K562 (cell line): Measurements from ENCODE around the gene MLN. TPM values are rescaled to one million over a fixed set of nuclear protein-coding genes. Genes with fewer than 3 reads are reported as not detected.
A peak's percentile ranks its signal among the peaks of the same experiment; 100 is the strongest.

Source experiments
- ATAC-seq: fragments of 200-7000 bp; cut with Tn5 transposase; 3 replicates; pipeline ENCODE4 v1.9.1; 2020; ENCODE audit warnings: moderate library complexity
- BruUV-seq: library from RNA; stranded (reverse); fragments of 400-500 nt; replicated peaks from 2 replicates; lab custom pipeline; 2021; lab: Mats Ljungman, UMichigan
- CTCF ChIA-PET: fragments of 300-600 bp; formaldehyde crosslinking; extraction: SDS; loops from one replicate; lab custom pipeline; 2021; ENCODE audit warnings: low intra/inter-chr PET ratio; lab: Yijun Ruan, JAX
- POLR2A ChIA-PET: fragments of 300-600, 350-650 bp; sonication (Branson Sonifier 250); formaldehyde crosslinking; extraction: SDS; loops from one replicate; lab custom pipeline; 2021; ENCODE audit warnings: antibody characterized with exemption, inconsistent platforms; lab: Yijun Ruan, JAX
- DNase-seq, 4 experiments: peaks; one replicate each; pipeline versions ENCODE4 v3.0.0 to v3.0.0-alpha.2; 2011 to 2018; ENCODE audit warnings: low spot score in 3 of 4, mixed read lengths in 3 of 4; ENCODE audit errors: extremely low read depth in 1 of 4
- FAIRE-seq: peaks from 2 replicates; lab custom pipeline; 2011; peaks lifted over from hg19 to GRCh38; lab: Jason Lieb, UNC
- H2AFZ ChIP-seq: 2 replicates; pipeline ENCODE4 v1.6.0; 2011; ENCODE audit warnings: low read depth, low read length, control low read depth, inconsistent platforms
- H3K27ac ChIP-seq: fragments of 200-600 bp; 3 replicates; pipeline ENCODE4 v1.8.0; 2011; ENCODE audit warnings: low read depth, mild to moderate bottlenecking, control low read depth, inconsistent platforms, low read length, moderate library complexity, mixed read lengths; ENCODE audit errors: extremely low read depth
- H3K27me3 ChIP-seq, 2 experiments: fragments of 300-600 bp in 1 of 2; 2 replicates in 1 of 2; 3 replicates in 1 of 2; pipeline versions ENCODE4 v1.6.0 to v1.8.0; 2011; ENCODE audit warnings: inconsistent platforms in 2 of 2, low read length in 2 of 2, mild to moderate bottlenecking in 1 of 2, mixed read lengths in 1 of 2, moderate library complexity in 1 of 2; ENCODE audit not compliant: control insufficient read depth in 2 of 2, insufficient read depth in 2 of 2
- H3K36me3 ChIP-seq: fragments of 300-600 bp; 3 replicates; pipeline ENCODE4 v1.8.0; 2011; ENCODE audit warnings: mild to moderate bottlenecking, low read length, inconsistent platforms; ENCODE audit not compliant: control insufficient read depth, insufficient read depth
- H3K4me1 ChIP-seq, 2 experiments: fragments of 200-600 bp in 1 of 2; replicated peaks in 1 of 2; 2 replicates in 1 of 2; 3 replicates in 1 of 2; pipeline versions ENCODE4 v1.5.1 to v1.8.0; 2011; ENCODE audit warnings: inconsistent platforms in 2 of 2, low read length in 2 of 2, mild to moderate bottlenecking in 1 of 2, mixed read lengths in 1 of 2, moderate library complexity in 1 of 2; ENCODE audit not compliant: control insufficient read depth in 2 of 2, insufficient read depth in 2 of 2
- H3K4me2 ChIP-seq: 2 replicates; pipeline ENCODE4 v1.6.1; 2011; ENCODE audit warnings: low read length, control low read depth, inconsistent platforms, mixed read lengths; ENCODE audit not compliant: insufficient read depth
- H3K4me3 ChIP-seq: fragments of 200-600 bp; sonication (generic), shearing (Covaris generic); 2 replicates; pipeline ENCODE4 v1.5.1; 2016; ENCODE audit warnings: control low read depth, inconsistent platforms
- H3K79me2 ChIP-seq: fragments of 200-600 bp; 3 replicates; pipeline ENCODE4 v1.8.0; 2011; ENCODE audit warnings: low read length, inconsistent platforms; ENCODE audit not compliant: control insufficient read depth, insufficient read depth
- H3K9ac ChIP-seq, 2 experiments: 2 replicates each; pipeline versions ENCODE4 v1.6.0 to v1.6.1; 2011; ENCODE audit warnings: low read depth in 2 of 2, low read length in 2 of 2, control low read depth in 1 of 2, inconsistent platforms in 1 of 2, mild to moderate bottlenecking in 1 of 2, mixed read lengths in 1 of 2; ENCODE audit not compliant: insufficient read depth in 1 of 2
- H3K9me1 ChIP-seq: one replicate; pipeline ENCODE4 v1.6.0; 2011; ENCODE audit warnings: inconsistent platforms, mild to moderate bottlenecking, low read length, moderate library complexity; ENCODE audit not compliant: control insufficient read depth, insufficient read depth
- H3K9me3 ChIP-seq: replicated peaks from 2 replicates; pipeline ENCODE4 v1.5.1; 2011; ENCODE audit warnings: low read depth, low read length, inconsistent platforms; ENCODE audit not compliant: control insufficient read depth, insufficient read depth
- H4K20me1 ChIP-seq: replicated peaks from 2 replicates; pipeline ENCODE4 v1.6.1; 2011; ENCODE audit warnings: low read length, inconsistent platforms, mixed read lengths; ENCODE audit not compliant: control insufficient read depth, insufficient read depth
- GTF2A2 ChIP-seq: IDR thresholded peaks from 2 replicates; pipeline ENCODE4 v1.6.1; 2016; ENCODE audit warnings: mild to moderate bottlenecking, missing genetic modification characterization, missing compliant biosample characterization
- KLF13 ChIP-seq: fragments of 450-650 bp; IDR thresholded peaks from 2 replicates; pipeline ENCODE4 v1.6.1; 2016; ENCODE audit warnings: missing genetic modification characterization, low read depth, mild to moderate bottlenecking, missing compliant biosample characterization, moderate library complexity, borderline replicate concordance
- MAX ChIP-seq: sonication (generic); formaldehyde crosslinking; IDR thresholded peaks from 2 replicates; pipeline ENCODE4 v1.9.0; 2022; ENCODE audit warnings: mild to moderate bottlenecking, missing genetic modification reagents
- MXD1 ChIP-seq: fragments of 250-450 bp; sonication (Bioruptor Pico); IDR thresholded peaks from 2 replicates; pipeline ENCODE4 v1.8.0; 2021; ENCODE audit warnings: borderline replicate concordance, mild to moderate bottlenecking, moderate library complexity; ENCODE audit not compliant: poor library complexity, severe bottlenecking
- PTTG1 ChIP-seq: fragments of 450-650 bp; IDR thresholded peaks from 2 replicates; pipeline ENCODE4 v1.6.1; 2016; ENCODE audit warnings: low read depth, mild to moderate bottlenecking, missing genetic modification characterization, missing compliant biosample characterization
- ZKSCAN1 ChIP-seq: fragments of 150-350 bp; IDR thresholded peaks from 2 replicates; pipeline ENCODE4 v1.6.1; 2016; ENCODE audit warnings: low read depth, low read length
- ZNF143 ChIP-seq: sonication (generic); formaldehyde crosslinking; IDR thresholded peaks from 2 replicates; pipeline ENCODE4 v1.9.0; 2022; ENCODE audit warnings: mild to moderate bottlenecking, missing genetic modification reagents
- ZNF668 ChIP-seq: fragments of 250-450 bp; sonication (Bioruptor Pico); IDR thresholded peaks from 2 replicates; pipeline ENCODE4 v1.8.0; 2022; ENCODE audit warnings: mild to moderate bottlenecking, inconsistent platforms
- WGBS: fragments of 100-300 bp; shearing (Covaris generic); methylation state at CpG from one replicate; pipeline ENCODE4 v1.1.6; 2016; ENCODE audit warnings: low coverage, mixed read lengths; ENCODE audit not compliant: insufficient coverage; ENCODE audit errors: missing lambda C conversion rate; 5-methylcytosine and 5-hydroxymethylcytosine counted together
- in situ Hi-C: fragments of 300-500 bp; cut with MboI; formaldehyde crosslinking; loops from 4 replicates; pipeline ENCODE4 v1.15.0; 2018; ENCODE audit warnings: inconsistent platforms, mixed read lengths
- intact Hi-C: fragments of 100-400 bp; cut with micrococcal nuclease; formaldehyde crosslinking; loops from 2 replicates; pipeline ENCODE4 v1.14.2; 2022
- polyA plus RNA-seq, 8 experiments: library from polyadenylated mRNA; depleted of rRNA in 4 of 8; stranded (reverse) in 5 of 8; unstranded in 3 of 8; fragments of >200 nt; fragmentation: Nextera tagmentation in 2 of 8; fragmentation: Illumina TruSeq in 1 of 8; extraction: Ambion mirVana in 2 of 8; extraction: Trizol in 1 of 8; gene quantifications; 2 replicates each; pipeline versions ENCODE4 v1.2.1 to v1.2.3, GENCODE V29; 2011 to 2014; ENCODE audit warnings: inconsistent platforms in 1 of 8, missing spikeins in 1 of 8
- total RNA-seq, 7 experiments: library from RNA; depleted of rRNA in 6 of 7; stranded (reverse); fragments of >200 nt in 6 of 7; fragmentation: Illumina TruSeq in 2 of 7; extraction: Trizol in 2 of 7; gene quantifications; 2 replicates each; pipeline versions ENCODE4 v1.2.1 to v1.2.3, GENCODE V29; 2011 to 2021; ENCODE audit warnings: low replicate concordance in 1 of 7
- TF ChIP-seq, protein P1 (sequence below): fragments of 250-450 bp; sonication (Bioruptor Pico); IDR thresholded peaks from 2 replicates; pipeline ENCODE4 v1.5.0; 2021; ENCODE audit warnings: mild to moderate bottlenecking, moderate library complexity
- TF ChIP-seq, protein P2 (sequence below): fragments of 200-800 bp; sonication (Bioruptor generic); IDR thresholded peaks from 2 replicates; pipeline ENCODE4 v1.6.1; 2016; ENCODE audit warnings: missing genetic modification characterization, missing compliant biosample characterization

Gene MLN
- total and polyA plus RNA-seq, 9 of the 15 experiments (the other 6 are each of a cell fraction or from before 2014, with no cell fraction given) = not detected

DNA sequence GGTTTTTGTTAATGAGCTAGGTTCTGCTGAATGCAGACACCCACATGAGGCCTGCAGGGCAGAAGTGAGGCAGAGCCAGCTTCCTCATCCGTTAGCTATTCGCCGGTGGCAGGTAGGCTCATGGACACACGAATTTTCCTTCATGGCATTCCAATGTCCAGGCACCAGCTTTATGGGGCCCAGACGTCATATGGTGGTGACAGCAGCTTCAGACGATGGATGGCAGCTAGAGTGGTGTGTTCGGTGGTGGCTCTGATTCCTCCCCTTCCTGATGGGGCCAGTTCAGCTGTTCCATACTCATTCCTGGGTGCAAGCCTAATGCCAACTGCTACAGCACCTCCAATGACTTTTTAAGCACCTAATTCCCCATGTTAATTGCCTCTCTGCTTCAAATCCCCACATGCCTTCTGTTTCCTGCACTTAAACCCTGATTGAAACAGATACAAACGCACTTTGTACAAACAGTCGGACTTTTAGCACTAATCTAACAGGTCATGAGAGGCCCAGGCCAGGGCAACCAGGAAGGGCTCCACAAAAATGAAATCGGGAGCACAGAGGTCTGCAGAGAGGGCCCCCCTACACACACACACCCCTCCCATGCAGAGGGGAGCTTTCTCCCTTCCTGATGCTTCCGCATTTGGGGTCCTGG, 35.7 kb upstream of the MLN start:
- CTCF ChIA-PET = interaction anchor here (0.6 kb wide), 1 partner anchor 18 kb away, joined by 3 read pairs; no protein-coding TSS in a partner anchor
- in situ Hi-C loops = no loop called here
- Histone ChIP-seq H4K20me1 (no peaks in the 10 kb centered on the region), H3K4me1 (peaks cover 48 to 52% of the 10 kb centered on the region in 2 experiments), H3K4me3 (no peak overlapping the region), H3K9me3 (no peaks in the 10 kb centered on the region), H3K27ac (peak overlapping the region; percentile 96), H2AFZ (peak overlapping the region; percentile 90), H3K27me3 (no peaks in the 10 kb centered on the region), H3K4me2 (peak overlapping the region; percentile 81), H3K9ac (peak overlapping the region; percentile 55 to 62), H3K9me1 (peaks cover 9% of the 10 kb centered on the region), H3K36me3 (no peaks in the 10 kb centered on the region), H3K79me2 (no peaks in the 10 kb centered on the region)
- FAIRE-seq (no peak), DNase-seq (peak in 1 of 4 experiments; percentile 32), ATAC-seq (peak; percentile 17; the same call in 1 of the 3 replicates)
- intact Hi-C loops = loop anchor here (5.0 kb wide), 1 partner anchor 67 kb away; no protein-coding TSS in a partner anchor
- POLR2A ChIA-PET = interaction anchor here (0.8 to 2.4 kb wide), 6 partner anchors 10 to 21 kb away, joined by 3 to 11 read pairs (median 6); no protein-coding TSS in a partner anchor
- WGBS = 47% methylated on average over 11 of the region's 11 CpGs
- BruUV-seq = no TSS peak
- TF ChIP-seq KLF13 (0 out of 2 replicates have a peak, but pooled peaks have one; percentile 15), MAX (CRISPR knock-in tag) (peak; percentile 10; the same call in 1 of the 2 replicates), ZNF143 (no peak), GTF2A2 (tag) (0 out of 2 replicates have a peak, but pooled peaks have one; percentile 59), MXD1 (CRISPR knock-in tag) (no peak), PTTG1 (tag) (peak; percentile 28; the same call in 1 of the 2 replicates), ZNF668 (peak; percentile 53; the same call in 1 of the 2 replicates), ZKSCAN1 (0 out of 2 replicates have a peak, but pooled peaks have one; percentile 3)
- TF ChIP-seq, protein P1, sequence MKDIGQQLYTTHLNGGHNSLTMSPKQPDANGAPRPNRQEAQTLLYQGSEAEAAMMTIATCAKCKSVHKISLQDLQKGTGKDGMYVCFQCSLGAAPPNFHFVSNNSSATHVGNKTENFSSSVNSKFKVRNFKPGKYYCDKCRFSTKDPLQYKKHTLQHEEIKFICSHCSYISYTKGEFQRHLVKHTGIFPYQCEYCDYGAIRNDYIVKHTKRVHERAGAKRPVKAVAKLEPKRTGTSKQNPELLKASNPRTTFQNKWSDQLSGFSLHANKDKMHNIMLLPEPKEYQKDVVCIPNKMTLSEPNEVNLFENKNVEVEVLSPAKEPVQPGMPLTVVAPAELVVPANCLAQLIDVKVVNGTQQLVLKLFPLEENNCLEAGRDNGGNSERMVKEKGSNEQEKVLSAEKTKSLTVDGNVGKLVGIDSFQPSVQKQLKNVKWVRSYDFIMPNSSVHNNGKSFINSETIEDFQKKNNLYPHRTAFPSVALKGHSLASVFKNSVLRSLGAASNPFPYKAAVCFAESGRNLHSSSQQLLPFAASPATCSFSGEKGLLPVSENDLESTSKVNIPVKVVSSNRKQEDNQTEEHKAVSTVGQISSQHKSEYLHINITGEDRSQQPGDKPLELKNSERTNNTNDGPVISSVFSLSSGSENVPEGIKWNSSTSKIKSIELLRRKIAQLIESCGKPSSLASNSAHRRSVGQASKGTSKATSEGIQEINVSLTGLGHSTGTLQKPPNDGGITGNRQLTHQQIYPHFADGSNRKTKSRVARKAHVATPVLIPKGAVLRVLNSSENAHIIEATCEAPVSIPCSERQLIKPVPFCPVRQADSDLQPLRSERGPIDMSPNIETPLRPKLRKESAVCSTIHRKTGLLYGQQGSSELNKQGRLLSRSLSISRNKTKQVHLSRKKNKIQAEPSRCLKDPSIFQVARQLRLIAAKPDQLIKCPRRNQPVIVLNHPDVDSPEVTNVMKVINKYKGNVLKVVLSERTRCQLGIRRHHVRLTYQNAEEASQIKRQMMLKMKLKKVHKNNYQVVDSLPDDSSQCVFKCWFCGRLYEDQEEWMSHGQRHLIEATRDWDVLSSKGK (CRISPR knock-in tag) = no peak
- TF ChIP-seq, protein P2, sequence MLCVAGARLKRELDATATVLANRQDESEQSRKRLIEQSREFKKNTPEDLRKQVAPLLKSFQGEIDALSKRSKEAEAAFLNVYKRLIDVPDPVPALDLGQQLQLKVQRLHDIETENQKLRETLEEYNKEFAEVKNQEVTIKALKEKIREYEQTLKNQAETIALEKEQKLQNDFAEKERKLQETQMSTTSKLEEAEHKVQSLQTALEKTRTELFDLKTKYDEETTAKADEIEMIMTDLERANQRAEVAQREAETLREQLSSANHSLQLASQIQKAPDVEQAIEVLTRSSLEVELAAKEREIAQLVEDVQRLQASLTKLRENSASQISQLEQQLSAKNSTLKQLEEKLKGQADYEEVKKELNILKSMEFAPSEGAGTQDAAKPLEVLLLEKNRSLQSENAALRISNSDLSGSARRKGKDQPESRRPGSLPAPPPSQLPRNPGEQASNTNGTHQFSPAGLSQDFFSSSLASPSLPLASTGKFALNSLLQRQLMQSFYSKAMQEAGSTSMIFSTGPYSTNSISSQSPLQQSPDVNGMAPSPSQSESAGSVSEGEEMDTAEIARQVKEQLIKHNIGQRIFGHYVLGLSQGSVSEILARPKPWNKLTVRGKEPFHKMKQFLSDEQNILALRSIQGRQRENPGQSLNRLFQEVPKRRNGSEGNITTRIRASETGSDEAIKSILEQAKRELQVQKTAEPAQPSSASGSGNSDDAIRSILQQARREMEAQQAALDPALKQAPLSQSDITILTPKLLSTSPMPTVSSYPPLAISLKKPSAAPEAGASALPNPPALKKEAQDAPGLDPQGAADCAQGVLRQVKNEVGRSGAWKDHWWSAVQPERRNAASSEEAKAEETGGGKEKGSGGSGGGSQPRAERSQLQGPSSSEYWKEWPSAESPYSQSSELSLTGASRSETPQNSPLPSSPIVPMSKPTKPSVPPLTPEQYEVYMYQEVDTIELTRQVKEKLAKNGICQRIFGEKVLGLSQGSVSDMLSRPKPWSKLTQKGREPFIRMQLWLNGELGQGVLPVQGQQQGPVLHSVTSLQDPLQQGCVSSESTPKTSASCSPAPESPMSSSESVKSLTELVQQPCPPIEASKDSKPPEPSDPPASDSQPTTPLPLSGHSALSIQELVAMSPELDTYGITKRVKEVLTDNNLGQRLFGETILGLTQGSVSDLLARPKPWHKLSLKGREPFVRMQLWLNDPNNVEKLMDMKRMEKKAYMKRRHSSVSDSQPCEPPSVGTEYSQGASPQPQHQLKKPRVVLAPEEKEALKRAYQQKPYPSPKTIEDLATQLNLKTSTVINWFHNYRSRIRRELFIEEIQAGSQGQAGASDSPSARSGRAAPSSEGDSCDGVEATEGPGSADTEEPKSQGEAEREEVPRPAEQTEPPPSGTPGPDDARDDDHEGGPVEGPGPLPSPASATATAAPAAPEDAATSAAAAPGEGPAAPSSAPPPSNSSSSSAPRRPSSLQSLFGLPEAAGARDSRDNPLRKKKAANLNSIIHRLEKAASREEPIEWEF = 0 out of 2 replicates have a peak, but pooled peaks have one; percentile 12
